HepG2 (cell line): ENCODE measurements around the gene GOLGA7B.

Experiments
- CTCF ChIP-seq: sonication (generic); formaldehyde crosslinking; IDR thresholded peaks from 2 replicates; pipeline ENCODE4 v1.5.0; 2020; ENCODE audit warnings: mild to moderate bottlenecking, missing genetic modification reagents, moderate library complexity
- ELF1 ChIP-seq: sonication (generic); formaldehyde crosslinking; IDR thresholded peaks from 2 replicates; pipeline ENCODE4 v1.4.0; 2020; ENCODE audit warnings: missing genetic modification reagents
- FOXP1 ChIP-seq, 2 experiments: fragments of 450-650 bp in 1 of 2; IDR thresholded peaks; 2 replicates each; pipeline ENCODE4 v1.6.1; 2017 to 2018; ENCODE audit warnings: antibody characterized with exemption in 1 of 2
- GATAD2A ChIP-seq: IDR thresholded peaks from 2 replicates; pipeline ENCODE4 v1.6.1; 2016
- MAFG ChIP-seq: sonication (generic); formaldehyde crosslinking; IDR thresholded peaks from 2 replicates; pipeline ENCODE4 v1.5.1; 2020; ENCODE audit warnings: mild to moderate bottlenecking, missing genetic modification reagents
- MYNN ChIP-seq: sonication (generic); formaldehyde crosslinking; IDR thresholded peaks from 2 replicates; pipeline ENCODE4 v1.4.0; 2020; ENCODE audit warnings: mild to moderate bottlenecking, low read depth, missing genetic modification reagents
- POLR2A ChIP-seq, 2 experiments: IDR thresholded peaks; 2 replicates each; pipeline ENCODE4 v1.6.1; 2011; ENCODE audit warnings: low read depth in 2 of 2, low read length in 2 of 2, mild to moderate bottlenecking in 1 of 2, moderate library complexity in 1 of 2; ENCODE audit not compliant: insufficient read depth in 1 of 2
- SP1 ChIP-seq, 2 experiments: fragments of 450-650 bp in 1 of 2; sonication (generic) in 1 of 2; formaldehyde crosslinking in 1 of 2; IDR thresholded peaks; 2 replicates each; pipeline versions ENCODE4 v1.4.0 to v1.6.1; 2016 to 2020; ENCODE audit warnings: missing genetic modification reagents in 1 of 2
- ZNF230 ChIP-seq: sonication (generic); formaldehyde crosslinking; IDR thresholded peaks from 2 replicates; pipeline ENCODE4 v1.4.0; 2020; ENCODE audit warnings: mild to moderate bottlenecking, missing genetic modification reagents
- ZNF263 ChIP-seq: sonication (generic); formaldehyde crosslinking; IDR thresholded peaks from 2 replicates; pipeline ENCODE4 v1.4.0; 2020; ENCODE audit warnings: missing genetic modification reagents
- ZNF30 ChIP-seq: sonication (generic); formaldehyde crosslinking; IDR thresholded peaks from 2 replicates; pipeline ENCODE4 v1.5.0; 2020; ENCODE audit warnings: mild to moderate bottlenecking, missing genetic modification reagents
- ZNF513 ChIP-seq: sonication (generic); formaldehyde crosslinking; conservative IDR thresholded peaks from 2 replicates; pipeline ENCODE4 v1.5.0; 2020; ENCODE audit warnings: missing genetic modification reagents
- ZSCAN29 ChIP-seq: sonication (generic); formaldehyde crosslinking; conservative IDR thresholded peaks from 2 replicates; pipeline ENCODE4 v1.4.0; 2020; ENCODE audit warnings: mild to moderate bottlenecking, missing genetic modification reagents
- ZZZ3 ChIP-seq: sonication (generic); formaldehyde crosslinking; IDR thresholded peaks from 2 replicates; pipeline ENCODE4 v1.4.0; 2020; ENCODE audit warnings: missing genetic modification reagents, mild to moderate bottlenecking, borderline replicate concordance

GRCh38 chr10:97887399-97887798 lies 37.8 kb downstream of the GOLGA7B start:
- no peak for TF ChIP-seq MAFG
- no peak for TF ChIP-seq CTCF (CRISPR knock-in tag)
- TF ChIP-seq FOXP1 (IDR thresholded peaks at IDR 0.05): no peak
- no peak for TF ChIP-seq FOXP1 (CRISPR knock-in tag; IDR thresholded peaks at IDR 0.05)
- TF ChIP-seq ZSCAN29 (CRISPR knock-in tag): no peak
- TF ChIP-seq ZNF263 (CRISPR knock-in tag): no peak
- no peak for TF ChIP-seq POLR2A (IDR thresholded peaks at IDR 0.05; ENCODE audit: insufficient read depth in 1 of 2, low read depth in 2 of 2, low read length in 2 of 2)
- no peak for TF ChIP-seq MYNN (CRISPR knock-in tag)
- no peak for TF ChIP-seq ZZZ3 (CRISPR knock-in tag)
- TF ChIP-seq SP1 (IDR thresholded peaks at IDR 0.05): no peak
- TF ChIP-seq SP1 (CRISPR knock-in tag; IDR thresholded peaks at IDR 0.05): no peak
- no peak for TF ChIP-seq ZNF230 (CRISPR knock-in tag)
- no peak for TF ChIP-seq GATAD2A (CRISPR knock-in tag)
- TF ChIP-seq ELF1 (CRISPR knock-in tag): no peak
- TF ChIP-seq ZNF513: no peak
- no peak for TF ChIP-seq ZNF30 (CRISPR knock-in tag)
